ENCODE results near the gene RBL1.
"Not testable (repeated sequence)": the region's sequence is repeated elsewhere in the genome, so short reads cannot be mapped to it uniquely, and the experiment has no call there.

Gene RBL1

DNA sequence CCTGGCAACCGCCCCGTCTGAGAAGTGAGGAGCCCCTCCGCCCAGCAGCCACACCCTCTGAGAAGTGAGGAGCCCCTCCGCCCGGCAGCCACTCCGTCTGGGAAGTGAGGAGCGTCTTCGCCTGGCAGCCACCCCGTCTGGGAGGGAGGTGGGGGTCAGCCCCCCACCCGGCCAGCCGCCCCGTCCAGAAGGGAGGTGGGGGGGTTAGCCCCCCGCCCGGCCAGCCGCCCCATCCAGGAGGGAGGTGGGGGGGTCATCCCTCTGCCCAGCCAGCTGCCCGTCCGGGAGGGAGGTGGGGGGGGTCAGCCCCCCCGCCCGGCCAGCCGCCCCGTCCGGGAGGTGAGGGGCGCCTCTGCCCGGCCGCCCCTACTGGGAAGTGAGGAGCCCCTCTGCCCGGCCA lies 95.6 kb downstream of the RBL1 start:
- not testable (repeated sequence) for H4K20me1 ChIP-seq (ENCODE audit: insufficient read depth); H3K4me1 ChIP-seq (ENCODE audit: low read depth, poor library complexity, severe bottlenecking); H3K9ac ChIP-seq; H3K4me3 ChIP-seq (IDR thresholded peaks at IDR 0.05; ENCODE audit: insufficient read depth, low read depth, low read length); H3K79me2 ChIP-seq (ENCODE audit: insufficient read depth, low read depth); H3K27ac ChIP-seq; H3K4me2 ChIP-seq; H3K36me3 ChIP-seq (ENCODE audit: insufficient read depth); H3K27me3 ChIP-seq (ENCODE audit: insufficient read depth, low read depth); H2AFZ ChIP-seq (ENCODE audit: low read depth)

DNA sequence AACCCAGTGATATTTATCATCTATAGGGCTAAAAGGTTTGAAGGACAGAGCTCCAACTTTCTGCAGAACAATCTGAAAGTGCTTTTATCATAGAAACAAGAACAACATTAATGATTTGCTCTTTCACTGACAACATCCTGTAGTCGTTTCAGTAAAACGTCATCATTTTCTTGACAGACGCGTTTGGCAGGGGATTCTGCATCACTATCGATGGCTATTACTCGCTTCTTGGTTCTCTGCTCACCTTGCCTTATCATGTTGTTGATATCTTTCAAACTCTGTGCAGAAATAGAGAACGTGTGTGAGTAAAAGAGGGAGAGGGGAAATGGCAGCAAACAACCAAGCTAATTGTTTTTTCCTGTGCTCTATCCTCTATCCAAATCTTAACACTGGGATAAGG lies 97.1 kb downstream of the RBL1 start:
- Histone ChIP-seq H4K20me1 (ENCODE audit: insufficient read depth) (no peaks in the 10 kb centered on the region), H3K4me3 (IDR thresholded peaks at IDR 0.05; ENCODE audit: insufficient read depth, low read depth, low read length) (no peak overlapping the region), H2AFZ (ENCODE audit: low read depth) (no peak overlapping the region), H3K27me3 (ENCODE audit: insufficient read depth, low read depth) (no peaks in the 10 kb centered on the region), H3K79me2 (ENCODE audit: insufficient read depth, low read depth) (no peaks in the 10 kb centered on the region), H3K36me3 (ENCODE audit: insufficient read depth) (no peaks in the 10 kb centered on the region), H3K9ac (no peak overlapping the region), H3K4me1 (ENCODE audit: low read depth, poor library complexity, severe bottlenecking) (no peaks in the 10 kb centered on the region), H3K27ac (no peak overlapping the region), H3K4me2 (no peak overlapping the region)
- TF ChIP-seq, protein P1, sequence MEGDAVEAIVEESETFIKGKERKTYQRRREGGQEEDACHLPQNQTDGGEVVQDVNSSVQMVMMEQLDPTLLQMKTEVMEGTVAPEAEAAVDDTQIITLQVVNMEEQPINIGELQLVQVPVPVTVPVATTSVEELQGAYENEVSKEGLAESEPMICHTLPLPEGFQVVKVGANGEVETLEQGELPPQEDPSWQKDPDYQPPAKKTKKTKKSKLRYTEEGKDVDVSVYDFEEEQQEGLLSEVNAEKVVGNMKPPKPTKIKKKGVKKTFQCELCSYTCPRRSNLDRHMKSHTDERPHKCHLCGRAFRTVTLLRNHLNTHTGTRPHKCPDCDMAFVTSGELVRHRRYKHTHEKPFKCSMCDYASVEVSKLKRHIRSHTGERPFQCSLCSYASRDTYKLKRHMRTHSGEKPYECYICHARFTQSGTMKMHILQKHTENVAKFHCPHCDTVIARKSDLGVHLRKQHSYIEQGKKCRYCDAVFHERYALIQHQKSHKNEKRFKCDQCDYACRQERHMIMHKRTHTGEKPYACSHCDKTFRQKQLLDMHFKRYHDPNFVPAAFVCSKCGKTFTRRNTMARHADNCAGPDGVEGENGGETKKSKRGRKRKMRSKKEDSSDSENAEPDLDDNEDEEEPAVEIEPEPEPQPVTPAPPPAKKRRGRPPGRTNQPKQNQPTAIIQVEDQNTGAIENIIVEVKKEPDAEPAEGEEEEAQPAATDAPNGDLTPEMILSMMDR (conservative IDR thresholded peaks at IDR 0.05; ENCODE audit: low read depth, low read length): no peak

DNA sequence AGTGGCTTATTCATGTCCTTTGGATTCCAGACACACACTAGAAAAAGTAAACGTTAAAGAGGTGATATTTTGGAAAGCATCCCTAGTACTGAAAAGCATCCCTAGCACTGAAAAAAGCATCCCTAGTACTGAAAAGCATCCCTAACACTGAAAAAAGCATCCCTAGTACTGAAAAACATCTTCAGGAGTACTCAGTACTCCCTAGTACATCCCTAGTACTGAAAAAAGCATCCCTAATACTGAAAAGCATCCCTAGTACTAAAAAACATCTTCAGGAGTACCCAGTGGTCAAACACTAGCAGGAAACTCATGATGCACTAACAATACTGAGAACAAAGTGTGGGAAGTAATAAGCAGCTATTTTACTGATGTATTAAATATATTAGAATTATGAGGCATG lies 98.7 kb downstream of the RBL1 start:
- no peaks in the 10 kb centered on the region for H3K27me3 ChIP-seq (ENCODE audit: insufficient read depth, low read depth)
- no peaks in the 10 kb centered on the region for H3K36me3 ChIP-seq (ENCODE audit: insufficient read depth)
- H4K20me1 ChIP-seq (ENCODE audit: insufficient read depth): no peaks in the 10 kb centered on the region
- no peak overlapping the region for H3K4me2 ChIP-seq
- TF ChIP-seq, protein P1 (conservative IDR thresholded peaks at IDR 0.05; ENCODE audit: low read depth, low read length): no peak
- H2AFZ ChIP-seq (ENCODE audit: low read depth): no peak overlapping the region
- H3K9ac ChIP-seq: no peak overlapping the region
- no peaks in the 10 kb centered on the region for H3K4me1 ChIP-seq (ENCODE audit: low read depth, poor library complexity, severe bottlenecking)
- no peaks in the 10 kb centered on the region for H3K79me2 ChIP-seq (ENCODE audit: insufficient read depth, low read depth)
- H3K4me3 ChIP-seq (IDR thresholded peaks at IDR 0.05; ENCODE audit: insufficient read depth, low read depth, low read length): no peak overlapping the region
- H3K27ac ChIP-seq: no peak overlapping the region

DNA sequence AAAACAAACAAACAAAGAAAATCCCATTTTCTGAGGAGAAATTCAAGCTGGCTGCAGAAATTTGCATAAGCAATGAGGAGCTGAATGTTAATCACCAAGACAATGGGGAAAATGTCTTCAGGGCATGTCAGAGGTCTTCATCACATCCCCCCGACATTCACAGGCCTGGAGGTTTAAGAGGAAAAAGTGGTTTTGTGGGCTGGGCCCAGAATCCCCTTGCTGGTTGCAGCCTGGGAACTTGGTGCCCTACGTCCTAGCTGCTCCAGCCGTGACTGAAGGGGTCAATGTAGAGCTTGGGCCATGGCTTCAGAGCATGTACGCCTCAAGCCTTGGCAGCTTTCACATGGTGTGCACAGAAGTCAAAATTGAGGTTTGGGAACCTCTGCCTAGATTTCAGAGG lies 101.6 kb downstream of the RBL1 start:
- H3K79me2 ChIP-seq (ENCODE audit: insufficient read depth, low read depth); H3K36me3 ChIP-seq (ENCODE audit: insufficient read depth); H2AFZ ChIP-seq (ENCODE audit: low read depth); H4K20me1 ChIP-seq (ENCODE audit: insufficient read depth); H3K4me2 ChIP-seq; H3K9ac ChIP-seq; H3K27ac ChIP-seq; H3K4me1 ChIP-seq (ENCODE audit: low read depth, poor library complexity, severe bottlenecking); H3K4me3 ChIP-seq (IDR thresholded peaks at IDR 0.05; ENCODE audit: insufficient read depth, low read depth, low read length); H3K27me3 ChIP-seq (ENCODE audit: insufficient read depth, low read depth): not testable (repeated sequence)

DNA sequence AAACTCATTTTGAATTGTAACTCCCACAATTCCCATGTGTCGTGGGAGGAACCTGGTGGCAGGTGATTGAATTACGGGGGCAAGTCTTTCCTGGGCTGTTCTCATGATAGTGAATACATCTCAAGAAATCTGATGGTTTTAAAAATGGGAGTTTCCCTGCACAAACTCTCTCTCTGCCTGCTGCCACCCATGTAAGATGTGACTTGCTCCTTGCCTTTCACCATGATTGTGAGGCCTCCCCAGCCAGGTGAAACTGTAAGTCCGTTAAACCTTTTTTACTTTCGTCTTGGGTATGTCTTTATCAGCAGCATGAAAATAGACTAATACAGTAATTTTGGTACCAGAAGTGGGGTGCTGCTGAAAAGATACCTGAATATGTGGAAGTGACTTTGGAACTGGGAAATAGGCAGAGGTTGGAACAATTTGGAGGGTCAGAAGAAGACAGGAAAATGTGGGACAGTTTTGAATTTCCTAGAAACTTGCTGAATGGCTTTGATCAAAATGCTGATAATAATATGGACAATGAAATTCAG lies 102.9 kb downstream of the RBL1 start:
- Histone ChIP-seq H3K27me3 (ENCODE audit: insufficient read depth, low read depth) (no peaks in the 10 kb centered on the region), H3K79me2 (ENCODE audit: insufficient read depth, low read depth) (no peaks in the 10 kb centered on the region), H3K27ac (no peak overlapping the region), H3K36me3 (ENCODE audit: insufficient read depth) (no peaks in the 10 kb centered on the region), H3K4me2 (no peak overlapping the region), H3K4me1 (ENCODE audit: low read depth, poor library complexity, severe bottlenecking) (peaks cover 14% of the 10 kb centered on the region), H2AFZ (ENCODE audit: low read depth) (no peak overlapping the region), H3K9ac (no peak overlapping the region), H3K4me3 (IDR thresholded peaks at IDR 0.05; ENCODE audit: insufficient read depth, low read depth, low read length) (no peak overlapping the region), H4K20me1 (ENCODE audit: insufficient read depth) (no peaks in the 10 kb centered on the region)
- TF ChIP-seq, protein P1 (conservative IDR thresholded peaks at IDR 0.05; ENCODE audit: low read depth, low read length): 0 out of 2 replicates have a peak, but pooled peaks have one; percentile 18
